HG03039 (cell line): ENCODE measurements around the gene HCAR2.
"Not testable (repeated sequence)": the region's sequence is repeated elsewhere in the genome, so short reads cannot be mapped to it uniquely, and the experiment has no call there.

ENCODE experiments used
- ATAC-seq: cut with Tn5 transposase; IDR thresholded peaks from one replicate; pipeline ENCODE4 v1.9.1; 2021; ENCODE audit warnings: mild to moderate bottlenecking, moderate library complexity; ENCODE audit not compliant: unreplicated experiment

Gene HCAR2

GRCh38 chr12:122721057-122721545 lies 17.9 kb upstream of the HCAR2 start:
- ATAC-seq = no peak

GRCh38 chr12:122716658-122717057 lies 13.5 kb upstream of the HCAR2 start, which contains the start of gene HCAR3:
Gene HCAR3 (minus strand): TSS chr12:122716811. CDS start chr12:122716737, 74 bp downstream.
- not testable (repeated sequence) for ATAC-seq

- ATAC-seq = not testable (repeated sequence)
Observed at GRCh38 chr12:122715211-122715610, 12.1 kb upstream of the HCAR2 start.

- not testable (repeated sequence) for ATAC-seq
Observed at GRCh38 chr12:122713491-122714188, 10.5 kb upstream of the HCAR2 start.

GRCh38 chr12:122711266-122711665 lies 8.1 kb upstream of the HCAR2 start:
- ATAC-seq = not testable (repeated sequence)

- ATAC-seq = not testable (repeated sequence)
Observed at GRCh38 chr12:122710341-122710740, 7.2 kb upstream of the HCAR2 start.

GRCh38 chr12:122709287-122709686 lies 6.1 kb upstream of the HCAR2 start:
- not testable (repeated sequence) for ATAC-seq

- ATAC-seq = not testable (repeated sequence)
Observed at GRCh38 chr12:122703841-122704240, 684 bp upstream of the HCAR2 start.

GRCh38 chr12:122701481-122701880 lies 1.7 kb downstream of the HCAR2 start:
- not testable (repeated sequence) for ATAC-seq

- ATAC-seq = not testable (repeated sequence)
Observed at GRCh38 chr12:122700038-122700710, 3.0 kb downstream of the HCAR2 start.

- ATAC-seq = not testable (repeated sequence)
Observed at GRCh38 chr12:122696922-122697321, 6.2 kb downstream of the HCAR2 start.

GRCh38 chr12:122691566-122691965 lies 11.6 kb downstream of the HCAR2 start:
- ATAC-seq = no peak

GRCh38 chr12:122688291-122688690 lies 14.9 kb downstream of the HCAR2 start:
- ATAC-seq = no peak

GRCh38 chr12:122687086-122687485 lies 16.1 kb downstream of the HCAR2 start:
- ATAC-seq = no peak

- no peak for ATAC-seq
Observed at GRCh38 chr12:122686538-122686937, 16.6 kb downstream of the HCAR2 start.

- no peak for ATAC-seq
Observed at GRCh38 chr12:122684297-122684813, 18.8 kb downstream of the HCAR2 start.

GRCh38 chr12:122681814-122682213 lies 21.3 kb downstream of the HCAR2 start:
- no peak for ATAC-seq

GRCh38 chr12:122680989-122681388 lies 22.2 kb downstream of the HCAR2 start:
- not testable (repeated sequence) for ATAC-seq

GRCh38 chr12:122676781-122677180 lies 26.4 kb downstream of the HCAR2 start:
- ATAC-seq = not testable (repeated sequence)

GRCh38 chr12:122676015-122676414 lies 27.1 kb downstream of the HCAR2 start:
- not testable (repeated sequence) for ATAC-seq

GRCh38 chr12:122672515-122672914 lies 30.6 kb downstream of the HCAR2 start:
- ATAC-seq = no peak
